Lower leg skin (tissue), 3 donors: Measurements from ENCODE around the gene NAGS.

Source experiments
- CTCF ChIP-seq, 3 donors: fragments of 450-650 bp; IDR thresholded peaks; one replicate each; pipeline ENCODE4 v1.5.1; 2016; ENCODE audit warnings: antibody characterized with exemption in 3 of 3, mild to moderate bottlenecking in 3 of 3, moderate library complexity in 2 of 3
- POLR2A ChIP-seq, 2 donors: fragments of 450-650 bp; IDR thresholded peaks; one replicate each; pipeline ENCODE4 v1.6.1; 2016 to 2017; ENCODE audit warnings: antibody characterized with exemption in 2 of 2, mild to moderate bottlenecking in 1 of 2, moderate library complexity in 1 of 2

- TF ChIP-seq CTCF (IDR thresholded peaks at IDR 0.05) (no peak), POLR2A (IDR thresholded peaks at IDR 0.05) (no peak)
Measured at GRCh38 chr17:44000141-44000860, 4.1 kb upstream of the NAGS start.
